HG03442 (cell line): ENCODE results near the gene DCD.

ENCODE experiments used
- ATAC-seq: cut with Tn5 transposase; IDR thresholded peaks from one replicate; pipeline ENCODE4 v1.9.1; 2021; ENCODE audit warnings: mild to moderate bottlenecking, moderate library complexity; ENCODE audit not compliant: unreplicated experiment

The DCD gene

GRCh38 chr12:54608769-54609168 is 39.4 kb downstream of the DCD start:
- no peak for ATAC-seq

GRCh38 chr12:54608156-54608555 is 40.0 kb downstream of the DCD start:
- ATAC-seq: no peak

DNA sequence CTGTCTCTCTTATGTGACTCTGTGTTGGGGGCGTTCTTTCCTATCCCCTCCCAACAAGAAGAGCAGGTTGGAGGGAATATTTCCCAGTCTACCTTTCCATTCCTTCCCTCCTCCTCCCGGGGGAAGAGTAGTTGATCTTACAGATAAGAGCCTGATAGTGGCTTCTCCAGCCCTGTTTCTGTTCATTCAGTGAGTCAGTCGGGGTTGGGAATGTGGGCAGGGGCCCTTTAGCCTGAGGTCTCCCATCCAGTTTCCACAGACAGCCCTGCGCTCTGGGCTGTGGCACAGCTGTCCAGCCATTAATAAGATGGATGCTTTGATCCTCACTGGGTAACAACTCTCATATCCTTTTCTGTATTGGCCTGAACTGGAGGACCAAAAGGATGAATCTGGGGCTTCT is 41.6 kb downstream of the DCD start:
- ATAC-seq: no peak

DNA sequence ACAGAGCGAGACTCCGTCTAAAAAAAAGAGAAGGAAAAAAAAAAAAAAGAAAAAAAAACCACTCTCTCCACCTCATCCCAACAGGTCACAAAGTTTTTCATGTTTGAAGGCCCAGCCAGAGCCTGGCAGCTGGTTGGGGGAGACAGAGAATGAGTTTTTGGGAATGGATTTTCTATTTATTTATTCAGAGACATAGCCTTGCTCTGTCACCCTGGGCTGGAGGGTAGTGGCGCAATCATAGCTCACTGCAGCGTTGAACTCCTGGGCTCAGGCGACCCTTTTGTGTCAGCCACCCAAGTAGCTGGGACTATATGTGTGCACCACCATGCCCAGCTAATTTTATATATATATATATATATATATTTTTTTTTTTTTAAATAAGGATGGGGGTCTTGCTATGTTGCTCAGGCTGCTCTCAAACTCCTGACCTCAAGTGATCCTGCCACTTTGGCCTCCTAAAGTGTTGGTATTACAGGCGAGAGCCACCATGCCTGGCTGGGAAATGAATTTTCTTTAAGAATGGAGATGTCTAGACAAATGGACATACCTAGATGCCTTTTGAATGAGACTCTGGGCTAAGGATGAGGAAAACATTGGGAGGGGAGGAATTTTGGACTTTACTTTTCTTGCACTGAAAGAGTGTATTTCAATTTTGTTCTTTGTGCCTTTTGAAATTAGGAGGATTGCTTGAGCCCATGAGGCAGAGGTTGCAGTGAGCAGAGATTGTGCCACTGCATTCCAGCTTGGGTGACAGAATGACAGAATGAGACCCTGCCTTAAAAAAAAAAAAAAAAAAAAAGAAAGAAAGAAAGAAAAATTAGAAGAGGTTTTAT is 42.8 kb downstream of the DCD start:
- ATAC-seq: no peak

- ATAC-seq: no peak
Measured at GRCh38 chr12:54604436-54604835, 43.7 kb downstream of the DCD start.

GRCh38 chr12:54603872-54604271 is 44.3 kb downstream of the DCD start:
- no peak for ATAC-seq

DNA sequence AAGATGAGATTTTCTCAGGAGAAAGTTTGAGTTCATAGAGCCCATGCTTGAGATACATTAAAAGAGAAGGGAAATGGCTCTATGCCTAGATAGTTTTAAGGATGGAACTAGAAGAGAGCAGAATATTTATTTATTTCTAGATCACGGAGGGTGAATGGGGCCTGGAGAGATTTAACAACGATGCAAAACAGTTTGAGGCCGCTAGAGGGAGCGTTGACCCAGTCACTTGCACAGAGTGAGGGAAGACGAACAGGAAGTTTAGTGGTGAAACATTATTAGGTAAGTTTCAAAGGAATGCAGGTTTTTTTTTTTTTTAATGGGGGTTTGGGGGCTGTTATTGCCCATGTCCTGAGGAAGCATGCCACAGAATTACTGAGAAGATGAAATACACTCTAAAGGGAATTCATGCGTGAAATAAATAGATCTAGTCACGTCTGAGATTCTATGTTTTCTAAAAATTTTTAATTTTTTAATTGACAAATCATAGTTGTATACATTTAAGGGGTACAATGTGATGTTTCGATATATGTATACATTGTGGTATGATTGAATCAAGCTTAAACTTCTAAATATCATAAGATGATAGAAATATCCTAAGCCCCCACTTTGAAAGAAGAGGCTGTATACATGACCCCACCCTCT is 44.9 kb downstream of the DCD start:
- peak; percentile 92 for ATAC-seq

DNA sequence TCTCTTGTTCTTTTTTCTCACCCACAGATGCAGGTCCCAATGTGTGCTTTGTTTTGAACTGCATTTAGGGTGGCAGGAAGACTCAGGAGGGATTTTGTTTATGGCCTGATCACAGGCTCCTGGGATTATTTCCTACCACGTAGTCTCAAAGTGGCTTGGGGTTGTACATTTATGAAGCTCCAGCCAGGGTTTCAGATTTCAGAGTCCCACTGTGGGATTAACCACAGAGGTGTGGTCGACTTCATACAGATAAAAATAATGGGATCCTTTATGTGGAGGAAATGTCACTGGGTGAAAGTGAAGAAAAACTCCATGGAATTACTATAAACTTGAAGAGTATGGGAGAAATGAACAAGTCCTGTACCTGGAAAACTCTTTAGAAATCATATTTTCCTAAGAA is 45.5 kb downstream of the DCD start:
- no peak for ATAC-seq

GRCh38 chr12:54601841-54602240 is 46.3 kb downstream of the DCD start:
- no peak for ATAC-seq

GRCh38 chr12:54598970-54599369 is 49.2 kb downstream of the DCD start:
- ATAC-seq: no peak

DNA sequence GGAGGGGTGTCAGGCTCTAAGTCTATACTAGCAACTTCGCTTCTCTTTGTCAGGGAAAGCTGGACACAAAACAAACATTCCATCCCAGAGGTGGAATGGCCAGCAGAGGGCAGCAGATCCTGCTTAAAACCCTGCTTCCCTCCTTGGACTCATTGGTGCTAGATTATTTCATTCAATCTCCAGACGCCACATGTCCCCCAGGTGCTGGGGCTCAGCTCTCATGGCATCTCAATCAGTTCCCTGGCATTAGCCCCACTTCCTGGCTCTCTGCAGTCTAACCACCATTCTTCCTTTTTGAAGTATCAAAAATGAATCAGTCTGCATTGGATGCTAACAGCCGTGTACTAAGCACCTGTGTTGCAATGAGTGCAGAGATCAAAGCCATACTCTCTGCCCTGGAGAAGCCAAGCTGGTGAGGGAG is 51.6 kb downstream of the DCD start:
- ATAC-seq: no peak

DNA sequence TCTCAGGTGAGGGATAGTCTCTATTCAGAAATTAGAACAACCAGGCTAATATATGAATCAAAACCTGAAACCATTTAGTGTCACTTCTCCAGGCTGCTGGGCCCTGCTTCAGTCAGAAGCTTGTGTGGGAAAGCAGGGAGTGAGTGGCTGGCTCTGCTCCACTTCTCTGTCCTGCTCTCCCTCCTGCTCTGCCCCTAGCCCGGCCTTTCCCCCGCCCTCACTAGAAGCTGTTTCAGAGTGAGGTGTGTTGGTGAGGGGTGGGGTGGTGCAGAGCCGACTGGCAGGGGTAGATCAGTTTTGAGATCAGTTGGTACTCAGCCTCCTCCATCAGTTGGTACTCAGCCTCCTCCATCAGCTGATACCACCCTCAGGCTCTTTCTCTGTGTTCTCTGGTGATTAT is 52.7 kb downstream of the DCD start:
- no peak for ATAC-seq
